ENCODE data around the gene EIPR1.

Gene EIPR1

DNA sequence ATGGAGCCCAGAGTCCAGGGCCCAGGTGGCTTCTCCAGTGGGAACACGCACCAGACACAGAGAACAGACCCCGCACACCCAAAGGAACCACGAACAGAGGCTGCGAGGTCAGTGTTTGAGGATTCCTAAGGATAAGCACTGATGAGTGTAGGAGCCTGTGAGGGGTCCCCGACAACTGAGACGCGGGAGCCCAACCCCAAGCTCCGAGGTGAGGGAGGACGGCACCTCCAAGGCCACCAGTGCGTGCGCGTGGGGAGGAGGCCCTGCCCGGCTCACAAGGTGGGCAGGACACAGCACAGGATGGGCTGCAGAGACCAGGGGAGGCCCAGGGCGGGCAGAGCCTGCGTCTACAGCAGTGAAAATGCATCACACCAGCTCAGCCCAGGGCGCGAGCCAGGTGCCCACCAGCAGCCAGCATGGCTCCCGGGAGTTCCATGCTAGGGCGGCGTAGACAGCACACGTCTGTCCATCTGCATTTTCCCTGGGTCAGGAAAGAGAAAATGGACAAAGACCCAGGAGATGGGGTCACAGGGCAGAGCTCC, 189.1 kb downstream of the EIPR1 start:
- TF ChIP-seq, protein P1, sequence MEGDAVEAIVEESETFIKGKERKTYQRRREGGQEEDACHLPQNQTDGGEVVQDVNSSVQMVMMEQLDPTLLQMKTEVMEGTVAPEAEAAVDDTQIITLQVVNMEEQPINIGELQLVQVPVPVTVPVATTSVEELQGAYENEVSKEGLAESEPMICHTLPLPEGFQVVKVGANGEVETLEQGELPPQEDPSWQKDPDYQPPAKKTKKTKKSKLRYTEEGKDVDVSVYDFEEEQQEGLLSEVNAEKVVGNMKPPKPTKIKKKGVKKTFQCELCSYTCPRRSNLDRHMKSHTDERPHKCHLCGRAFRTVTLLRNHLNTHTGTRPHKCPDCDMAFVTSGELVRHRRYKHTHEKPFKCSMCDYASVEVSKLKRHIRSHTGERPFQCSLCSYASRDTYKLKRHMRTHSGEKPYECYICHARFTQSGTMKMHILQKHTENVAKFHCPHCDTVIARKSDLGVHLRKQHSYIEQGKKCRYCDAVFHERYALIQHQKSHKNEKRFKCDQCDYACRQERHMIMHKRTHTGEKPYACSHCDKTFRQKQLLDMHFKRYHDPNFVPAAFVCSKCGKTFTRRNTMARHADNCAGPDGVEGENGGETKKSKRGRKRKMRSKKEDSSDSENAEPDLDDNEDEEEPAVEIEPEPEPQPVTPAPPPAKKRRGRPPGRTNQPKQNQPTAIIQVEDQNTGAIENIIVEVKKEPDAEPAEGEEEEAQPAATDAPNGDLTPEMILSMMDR (conservative IDR thresholded peaks at IDR 0.05; ENCODE audit: low read length), result no peak
- DNase-seq (ENCODE audit: low read depth), result no peak
- no peak overlapping the region for H3K4me3 ChIP-seq (ENCODE audit: low read length)

DNA sequence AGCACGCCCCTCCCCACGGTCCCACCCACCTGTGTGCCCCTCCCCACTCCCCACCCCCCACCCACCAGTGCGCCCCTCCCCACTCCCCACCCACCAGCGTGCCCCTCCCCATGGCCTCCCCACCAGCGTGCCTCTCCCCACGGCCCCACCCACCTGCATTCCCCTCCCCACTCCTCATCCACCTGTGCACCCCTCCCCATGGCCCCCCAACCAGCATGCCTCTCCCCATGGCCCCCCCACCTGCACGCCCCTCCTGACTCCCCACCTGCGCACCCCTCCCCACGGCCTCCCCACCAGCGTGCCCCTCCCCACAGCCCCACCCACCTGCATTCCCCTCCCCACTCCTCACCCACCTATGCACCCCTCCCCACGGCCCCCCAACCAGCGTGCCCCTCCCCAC, 190.2 kb downstream of the EIPR1 start:
- TF ChIP-seq, protein P1 (conservative IDR thresholded peaks at IDR 0.05; ENCODE audit: low read length), result no peak
- no peak overlapping the region for H3K4me3 ChIP-seq (ENCODE audit: low read length)
- no peak for DNase-seq (ENCODE audit: low read depth)

DNA sequence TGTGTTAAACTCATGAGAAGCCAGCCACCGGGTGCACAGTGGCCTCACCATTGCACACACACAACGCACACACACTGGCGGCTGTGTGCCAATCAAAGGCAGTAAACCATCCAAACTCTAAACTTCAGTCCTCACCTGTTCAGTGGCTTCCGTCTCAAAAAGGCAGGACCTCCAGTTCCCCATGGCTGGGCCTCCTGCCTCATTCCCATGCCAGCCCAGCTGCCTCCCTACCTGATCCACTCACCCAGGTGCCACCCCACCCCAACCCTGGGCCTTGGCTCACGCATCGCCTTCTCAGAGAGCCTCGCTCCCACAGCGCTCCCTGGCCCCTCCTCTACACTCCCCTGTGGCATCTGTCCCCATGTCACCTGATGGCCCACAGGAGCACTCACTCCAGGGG, 190.9 kb downstream of the EIPR1 start:
- H3K4me3 ChIP-seq (ENCODE audit: low read length), result no peak overlapping the region
- TF ChIP-seq, protein P1 (conservative IDR thresholded peaks at IDR 0.05; ENCODE audit: low read length), result no peak
- no peak for DNase-seq (ENCODE audit: low read depth)

DNA sequence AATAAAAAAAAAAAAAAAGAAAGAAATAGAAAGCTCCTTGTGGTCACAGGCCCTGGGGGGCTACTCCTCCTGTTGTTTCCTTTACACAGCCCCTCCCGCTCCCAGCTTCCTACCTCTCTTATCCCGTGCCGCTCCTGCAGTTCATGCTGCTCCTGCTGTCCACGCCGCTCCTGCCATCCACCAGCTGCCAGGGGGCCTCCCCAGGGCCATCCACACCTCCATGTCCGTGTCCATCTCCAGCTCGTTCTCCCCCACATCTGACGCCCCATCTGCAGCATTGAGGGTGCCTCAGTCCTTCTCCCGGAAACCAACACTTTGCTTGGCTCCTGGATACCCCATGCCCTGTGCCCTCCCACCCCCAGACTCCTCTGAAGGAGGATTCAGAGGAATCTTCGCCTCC, 191.7 kb downstream of the EIPR1 start:
- DNase-seq (ENCODE audit: low read depth), result no peak
- TF ChIP-seq, protein P1 (conservative IDR thresholded peaks at IDR 0.05; ENCODE audit: low read length), result no peak
- no peak overlapping the region for H3K4me3 ChIP-seq (ENCODE audit: low read length)

DNA sequence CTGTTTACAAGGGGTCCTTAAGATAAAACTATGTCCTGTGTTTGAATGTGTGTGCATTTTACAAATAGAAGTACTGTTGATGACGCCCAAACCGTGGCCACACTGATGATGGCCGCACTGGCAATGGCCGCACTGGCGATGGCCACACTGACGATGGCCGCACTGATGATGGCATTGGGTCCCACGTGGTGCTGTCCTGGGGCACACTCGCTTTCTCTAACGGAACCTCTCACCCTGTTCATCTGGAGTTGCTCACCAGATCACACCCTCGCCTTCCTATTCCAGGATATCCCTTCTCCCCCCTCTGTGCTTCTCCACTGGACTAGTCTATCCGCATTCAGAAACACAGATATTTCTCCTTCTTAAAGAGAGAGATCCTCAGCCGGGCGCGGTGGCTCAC, 192.4 kb downstream of the EIPR1 start:
- H3K4me3 ChIP-seq (ENCODE audit: low read length), result no peak overlapping the region
- no peak for DNase-seq (ENCODE audit: low read depth)
- TF ChIP-seq, protein P1 (conservative IDR thresholded peaks at IDR 0.05; ENCODE audit: low read length), result no peak

DNA sequence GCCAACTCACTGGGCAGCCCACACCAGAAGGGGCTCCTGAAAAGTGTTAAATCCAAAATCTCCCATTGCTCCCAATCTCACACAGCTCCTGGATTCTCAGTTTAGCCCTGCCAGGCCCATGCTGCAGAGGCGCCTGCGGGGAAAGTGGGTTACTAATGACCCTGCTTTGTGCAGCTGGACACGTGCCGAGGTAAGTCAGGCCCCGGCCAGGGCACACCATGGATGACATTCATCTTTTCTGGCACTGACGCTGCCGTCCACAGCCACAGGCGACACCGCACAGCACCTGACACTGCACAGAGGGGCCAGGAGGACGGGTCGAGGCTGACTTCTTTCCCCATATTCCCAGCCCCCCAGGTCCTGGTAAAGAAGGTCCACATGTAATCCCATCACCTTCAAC, 193.5 kb downstream of the EIPR1 start:
- no peak for DNase-seq (ENCODE audit: low read depth)
- TF ChIP-seq, protein P1 (conservative IDR thresholded peaks at IDR 0.05; ENCODE audit: low read length), result no peak
- no peak overlapping the region for H3K4me3 ChIP-seq (ENCODE audit: low read length)

DNA sequence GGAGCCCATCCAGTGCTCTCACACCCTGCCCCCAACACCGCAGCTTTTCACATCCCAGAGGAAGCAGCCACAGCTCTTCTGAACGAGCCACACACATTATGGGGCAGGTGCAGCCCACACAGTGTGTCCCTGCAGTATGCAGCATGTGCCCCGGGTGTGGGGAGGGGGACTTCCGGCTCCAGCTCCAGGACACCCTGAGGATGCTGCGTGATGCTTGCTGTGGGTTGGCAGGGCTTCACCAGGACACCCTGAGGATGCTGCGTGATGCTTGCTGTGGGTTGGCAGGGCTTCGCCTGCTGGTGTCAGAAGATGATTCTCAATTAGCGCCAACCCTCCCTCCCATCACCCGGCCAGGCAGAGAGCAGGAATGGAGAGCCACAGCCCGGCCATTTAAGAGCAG, 193.9 kb downstream of the EIPR1 start:
- no peak overlapping the region for H3K4me3 ChIP-seq (ENCODE audit: low read length)
- DNase-seq (ENCODE audit: low read depth), result no peak
- TF ChIP-seq, protein P1 (conservative IDR thresholded peaks at IDR 0.05; ENCODE audit: low read length), result no peak
